ENCODE data around the gene TRIM7.

DNA sequence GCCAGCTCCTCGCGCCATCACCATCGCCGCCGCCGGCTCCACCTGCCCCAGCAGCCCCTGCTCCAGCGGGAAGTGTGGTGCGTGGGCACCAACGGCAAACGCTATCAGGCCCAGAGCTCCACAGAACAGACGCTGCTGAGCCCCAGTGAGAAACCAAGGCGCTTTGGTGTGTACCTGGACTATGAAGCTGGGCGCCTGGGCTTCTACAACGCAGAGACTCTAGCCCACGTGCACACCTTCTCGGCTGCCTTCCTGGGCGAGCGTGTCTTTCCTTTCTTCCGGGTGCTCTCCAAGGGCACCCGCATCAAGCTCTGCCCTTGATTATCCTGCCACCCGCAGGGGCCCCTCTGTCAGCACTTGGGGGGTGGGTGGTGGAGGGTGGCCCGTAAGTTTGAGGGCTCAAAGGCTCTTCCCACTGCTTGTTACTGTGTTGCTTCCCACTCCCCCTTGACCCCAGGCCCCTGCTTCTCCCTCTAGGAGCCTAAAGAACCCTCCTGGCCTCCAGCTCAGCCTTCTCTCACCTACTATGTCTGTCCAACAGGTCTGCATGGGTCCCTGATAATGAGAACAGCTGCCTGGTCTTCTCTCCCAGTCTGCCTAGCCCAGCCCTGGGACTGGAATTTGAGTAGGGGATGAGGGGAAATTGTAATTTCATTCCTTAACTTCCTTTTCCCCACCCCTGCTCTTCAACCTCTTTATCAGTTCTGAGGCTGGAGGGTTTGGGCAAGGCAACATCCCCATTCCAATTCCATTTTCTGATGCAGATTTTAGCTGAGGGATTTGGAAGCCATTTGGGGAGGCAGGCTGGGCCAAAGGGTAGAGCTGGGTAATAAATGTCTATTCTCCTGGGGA, 29.7 kb upstream of the TRIM7 start:
- TF ChIP-seq CTCF (IDR thresholded peaks at IDR 0.05 in 2 of 3, conservative IDR thresholded peaks at IDR 0.05 in 1 of 3; ENCODE audit: borderline replicate concordance in 1 of 3, insufficient read depth in 1 of 3, low read depth in 2 of 3, low read length in 2 of 3) (no peak), POLR2AphosphoS5 (IDR thresholded peaks at IDR 0.05; ENCODE audit: low read depth, low read length) (peak; percentile 58), POLR2A (IDR thresholded peaks at IDR 0.05; ENCODE audit: borderline replicate concordance, extremely low read depth, insufficient read depth, insufficient read length) (no peak), TCF7L2 (IDR thresholded peaks at IDR 0.05; ENCODE audit: borderline replicate concordance, extremely low read depth, insufficient read depth, insufficient read length) (no peak), EZH2 (IDR thresholded peaks at IDR 0.05) (no peak), ATF3 (IDR thresholded peaks at IDR 0.05) (no peak), EZH2phosphoT487 (IDR thresholded peaks at IDR 0.05; ENCODE audit: borderline replicate concordance) (no peak), MAX (IDR thresholded peaks at IDR 0.05) (no peak), CEBPB (IDR thresholded peaks at IDR 0.05; ENCODE audit: low read depth) (no peak)
- TF ChIP-seq, protein P1, sequence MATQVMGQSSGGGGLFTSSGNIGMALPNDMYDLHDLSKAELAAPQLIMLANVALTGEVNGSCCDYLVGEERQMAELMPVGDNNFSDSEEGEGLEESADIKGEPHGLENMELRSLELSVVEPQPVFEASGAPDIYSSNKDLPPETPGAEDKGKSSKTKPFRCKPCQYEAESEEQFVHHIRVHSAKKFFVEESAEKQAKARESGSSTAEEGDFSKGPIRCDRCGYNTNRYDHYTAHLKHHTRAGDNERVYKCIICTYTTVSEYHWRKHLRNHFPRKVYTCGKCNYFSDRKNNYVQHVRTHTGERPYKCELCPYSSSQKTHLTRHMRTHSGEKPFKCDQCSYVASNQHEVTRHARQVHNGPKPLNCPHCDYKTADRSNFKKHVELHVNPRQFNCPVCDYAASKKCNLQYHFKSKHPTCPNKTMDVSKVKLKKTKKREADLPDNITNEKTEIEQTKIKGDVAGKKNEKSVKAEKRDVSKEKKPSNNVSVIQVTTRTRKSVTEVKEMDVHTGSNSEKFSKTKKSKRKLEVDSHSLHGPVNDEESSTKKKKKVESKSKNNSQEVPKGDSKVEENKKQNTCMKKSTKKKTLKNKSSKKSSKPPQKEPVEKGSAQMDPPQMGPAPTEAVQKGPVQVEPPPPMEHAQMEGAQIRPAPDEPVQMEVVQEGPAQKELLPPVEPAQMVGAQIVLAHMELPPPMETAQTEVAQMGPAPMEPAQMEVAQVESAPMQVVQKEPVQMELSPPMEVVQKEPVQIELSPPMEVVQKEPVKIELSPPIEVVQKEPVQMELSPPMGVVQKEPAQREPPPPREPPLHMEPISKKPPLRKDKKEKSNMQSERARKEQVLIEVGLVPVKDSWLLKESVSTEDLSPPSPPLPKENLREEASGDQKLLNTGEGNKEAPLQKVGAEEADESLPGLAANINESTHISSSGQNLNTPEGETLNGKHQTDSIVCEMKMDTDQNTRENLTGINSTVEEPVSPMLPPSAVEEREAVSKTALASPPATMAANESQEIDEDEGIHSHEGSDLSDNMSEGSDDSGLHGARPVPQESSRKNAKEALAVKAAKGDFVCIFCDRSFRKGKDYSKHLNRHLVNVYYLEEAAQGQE (IDR thresholded peaks at IDR 0.05; ENCODE audit: low read depth), result no peak
- TF ChIP-seq, protein P2, sequence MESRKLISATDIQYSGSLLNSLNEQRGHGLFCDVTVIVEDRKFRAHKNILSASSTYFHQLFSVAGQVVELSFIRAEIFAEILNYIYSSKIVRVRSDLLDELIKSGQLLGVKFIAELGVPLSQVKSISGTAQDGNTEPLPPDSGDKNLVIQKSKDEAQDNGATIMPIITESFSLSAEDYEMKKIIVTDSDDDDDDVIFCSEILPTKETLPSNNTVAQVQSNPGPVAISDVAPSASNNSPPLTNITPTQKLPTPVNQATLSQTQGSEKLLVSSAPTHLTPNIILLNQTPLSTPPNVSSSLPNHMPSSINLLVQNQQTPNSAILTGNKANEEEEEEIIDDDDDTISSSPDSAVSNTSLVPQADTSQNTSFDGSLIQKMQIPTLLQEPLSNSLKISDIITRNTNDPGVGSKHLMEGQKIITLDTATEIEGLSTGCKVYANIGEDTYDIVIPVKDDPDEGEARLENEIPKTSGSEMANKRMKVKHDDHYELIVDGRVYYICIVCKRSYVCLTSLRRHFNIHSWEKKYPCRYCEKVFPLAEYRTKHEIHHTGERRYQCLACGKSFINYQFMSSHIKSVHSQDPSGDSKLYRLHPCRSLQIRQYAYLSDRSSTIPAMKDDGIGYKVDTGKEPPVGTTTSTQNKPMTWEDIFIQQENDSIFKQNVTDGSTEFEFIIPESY (IDR thresholded peaks at IDR 0.05; ENCODE audit: extremely low read depth, insufficient replicate concordance, low read length), result no peak

Data from HCT116 (cell line).